IMR-90 (cell line): ENCODE results near the gene SPTLC1.

Experiments used
- BHLHE40 ChIP-seq: fragments of 150-350 bp; IDR thresholded peaks from 2 replicates; pipeline ENCODE4 v1.6.1; 2016; ENCODE audit warnings: mild to moderate bottlenecking, low read depth, low read length
- CTCF ChIP-seq: conservative IDR thresholded peaks from 2 replicates; pipeline ENCODE4 v1.5.1; 2012; ENCODE audit warnings: mild to moderate bottlenecking, low read depth, low read length, improper control_type of control experiment
- MAFK ChIP-seq: IDR thresholded peaks from 2 replicates; pipeline ENCODE4 v1.6.1; 2012; ENCODE audit warnings: low read depth, low read length, improper control_type of control experiment
- NFE2L2 ChIP-seq: fragments of 150-350 bp; IDR thresholded peaks from 2 replicates; pipeline ENCODE4 v1.6.1; 2016; ENCODE audit warnings: low read depth, mild to moderate bottlenecking, low read length
- POLR2A ChIP-seq: IDR thresholded peaks from 2 replicates; pipeline ENCODE4 v1.6.1; 2012; ENCODE audit warnings: mild to moderate bottlenecking, low read depth, low read length
- RFX5 ChIP-seq: IDR thresholded peaks from 2 replicates; pipeline ENCODE4 v1.8.0; 2012; ENCODE audit warnings: low read depth, mild to moderate bottlenecking, low read length, moderate library complexity
- SMC3 ChIP-seq: fragments of 150-350 bp; IDR thresholded peaks from 2 replicates; pipeline ENCODE4 v1.6.1; 2016; ENCODE audit warnings: low read depth, mild to moderate bottlenecking, antibody characterized with exemption, low read length, moderate library complexity

GRCh38 chr9:92033991-92034390, 81.2 kb downstream of the SPTLC1 start:
- TF ChIP-seq NFE2L2: no peak
- no peak for TF ChIP-seq POLR2A
- no peak for TF ChIP-seq MAFK
- no peak for TF ChIP-seq CTCF
- no peak for TF ChIP-seq RFX5
- TF ChIP-seq SMC3: no peak
- TF ChIP-seq BHLHE40: no peak
